Activated naive CD4-positive, alpha-beta T cell treated with anti-CD3 and anti-CD28 coated beads, Interleukin-2, amount 50 U/mL, for 24 hours (primary cell): Measurements from ENCODE around the gene RNFT1.
"Not testable (repeated sequence)": the region's sequence is repeated elsewhere in the genome, so short reads cannot be mapped to it uniquely, and the experiment has no call there.

Experiments used
- H3K27ac Mint-ChIP-seq: one replicate; pipeline ENCODE4 v1.8.0; 2021; ENCODE audit warnings: mild to moderate bottlenecking, mixed read lengths
- H3K27me3 Mint-ChIP-seq: one replicate; pipeline ENCODE4 v1.8.0; 2021; ENCODE audit warnings: mixed read lengths
- H3K36me3 Mint-ChIP-seq: one replicate; pipeline ENCODE4 v1.8.0; 2021; ENCODE audit warnings: mixed read lengths
- H3K4me1 Mint-ChIP-seq: one replicate; pipeline ENCODE4 v1.8.0; 2021; ENCODE audit warnings: mixed read lengths
- H3K4me3 Mint-ChIP-seq: one replicate; pipeline ENCODE4 v1.8.0; 2021; ENCODE audit warnings: mild to moderate bottlenecking, mixed read lengths
- H3K9me3 Mint-ChIP-seq: one replicate; pipeline ENCODE4 v1.8.0; 2021; ENCODE audit warnings: mixed read lengths

Gene RNFT1, protein sequence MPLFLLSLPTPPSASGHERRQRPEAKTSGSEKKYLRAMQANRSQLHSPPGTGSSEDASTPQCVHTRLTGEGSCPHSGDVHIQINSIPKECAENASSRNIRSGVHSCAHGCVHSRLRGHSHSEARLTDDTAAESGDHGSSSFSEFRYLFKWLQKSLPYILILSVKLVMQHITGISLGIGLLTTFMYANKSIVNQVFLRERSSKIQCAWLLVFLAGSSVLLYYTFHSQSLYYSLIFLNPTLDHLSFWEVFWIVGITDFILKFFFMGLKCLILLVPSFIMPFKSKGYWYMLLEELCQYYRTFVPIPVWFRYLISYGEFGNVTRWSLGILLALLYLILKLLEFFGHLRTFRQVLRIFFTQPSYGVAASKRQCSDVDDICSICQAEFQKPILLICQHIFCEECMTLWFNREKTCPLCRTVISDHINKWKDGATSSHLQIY

DNA sequence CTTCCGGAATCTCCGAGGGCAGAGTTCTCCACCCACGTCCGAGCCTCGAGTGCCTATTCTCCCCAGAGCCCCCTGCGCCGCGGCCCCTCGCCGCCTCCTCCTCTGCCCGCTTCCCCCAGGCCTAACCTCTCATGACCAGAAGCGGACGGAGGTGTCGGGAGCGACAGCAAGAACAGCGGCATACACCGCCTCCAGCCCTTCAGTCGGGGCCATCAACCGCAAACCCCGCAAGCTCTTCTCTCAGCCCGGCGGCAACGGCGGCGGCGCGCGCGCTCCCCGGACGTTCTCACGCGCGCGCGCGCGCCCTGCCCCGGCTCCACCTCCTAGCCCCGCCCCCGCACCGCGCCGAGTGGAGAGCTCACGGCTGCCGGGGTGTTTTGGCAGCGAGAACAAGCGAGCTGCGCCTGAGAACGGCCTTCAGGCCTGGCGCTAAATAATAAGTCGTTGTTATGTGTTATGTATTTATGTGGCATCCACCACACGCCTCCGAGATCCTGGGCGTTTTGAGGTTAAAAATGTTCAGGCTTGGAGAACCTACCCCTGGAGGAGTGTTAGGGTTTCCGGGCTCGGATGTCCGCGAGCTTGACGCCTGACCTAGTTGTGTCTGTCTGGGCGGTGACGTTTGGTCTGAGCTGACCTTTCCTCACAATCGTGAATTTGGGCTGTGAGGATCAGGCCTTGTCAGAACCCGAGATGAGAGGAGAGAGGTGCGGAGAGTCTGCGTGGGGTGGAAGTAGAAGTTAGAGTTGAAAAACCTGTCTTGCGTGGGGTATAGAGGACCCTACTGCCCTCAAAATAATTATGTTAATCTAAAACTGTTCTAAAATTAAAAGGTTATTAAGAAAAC lies at the start of gene RNFT1:
RNFT1 (minus strand) TSS at position 259 of the 847 bp plus-strand sequence; CDS start at position 182, 77 bp downstream.
- Mint-ChIP-seq H3K4me1 (peaks cover 27% of the 10 kb centered on the region), H3K36me3 (peaks cover 4% of the 10 kb centered on the region), H3K4me3 (peak within 1 kb of the TSS; percentile 97), H3K27me3 (no peaks in the 10 kb centered on the region), H3K27ac (peak within 1 kb of the TSS; percentile 99), H3K9me3 (no peaks in the 10 kb centered on the region)

DNA sequence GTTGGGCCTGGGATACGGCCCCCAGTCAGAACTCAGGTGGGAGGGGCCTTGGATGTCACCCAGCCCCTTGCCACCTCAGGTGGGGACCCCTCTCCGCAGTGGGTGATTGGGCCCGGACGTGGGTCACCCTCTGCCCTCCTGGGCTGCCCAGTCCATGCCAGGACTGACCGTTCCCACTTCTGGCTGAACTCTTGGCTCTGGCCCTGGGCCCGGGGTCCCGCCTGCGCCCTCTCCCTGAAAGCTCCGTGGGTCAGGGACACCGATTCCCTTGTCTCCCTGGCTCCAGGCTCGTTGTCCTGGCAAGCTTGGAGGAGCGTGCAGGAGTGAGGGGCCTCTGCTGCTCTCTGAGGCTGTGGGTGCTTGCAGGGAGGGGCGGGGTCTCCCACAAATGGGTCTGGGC lies 44.8 kb upstream of the RNFT1 start:
- H3K4me1 Mint-ChIP-seq, H3K4me3 Mint-ChIP-seq, H3K9me3 Mint-ChIP-seq, H3K27ac Mint-ChIP-seq, H3K27me3 Mint-ChIP-seq, H3K36me3 Mint-ChIP-seq: not testable (repeated sequence)

DNA sequence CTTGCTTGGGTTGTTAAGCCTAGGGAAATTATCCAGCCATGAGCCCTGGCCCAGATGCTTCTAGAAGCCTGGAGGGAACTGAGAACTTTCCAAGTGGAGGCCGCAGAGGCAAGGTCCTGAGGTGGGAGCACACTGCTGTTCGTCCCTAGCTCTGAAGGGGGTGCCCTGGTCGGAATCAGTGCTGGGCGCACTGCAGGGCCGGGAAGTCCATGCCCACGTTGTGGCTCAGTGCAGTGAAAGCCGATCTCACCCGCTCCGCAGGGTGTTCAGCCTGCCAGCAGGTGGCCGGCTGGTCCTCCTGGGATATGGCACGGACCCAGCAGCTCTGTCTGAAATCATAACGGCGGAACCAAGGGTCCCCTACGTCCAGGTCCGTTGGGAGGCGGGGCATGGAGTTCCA lies 43.8 kb upstream of the RNFT1 start:
- H3K9me3 Mint-ChIP-seq, H3K27me3 Mint-ChIP-seq, H3K36me3 Mint-ChIP-seq, H3K4me3 Mint-ChIP-seq, H3K27ac Mint-ChIP-seq, H3K4me1 Mint-ChIP-seq: not testable (repeated sequence)

DNA sequence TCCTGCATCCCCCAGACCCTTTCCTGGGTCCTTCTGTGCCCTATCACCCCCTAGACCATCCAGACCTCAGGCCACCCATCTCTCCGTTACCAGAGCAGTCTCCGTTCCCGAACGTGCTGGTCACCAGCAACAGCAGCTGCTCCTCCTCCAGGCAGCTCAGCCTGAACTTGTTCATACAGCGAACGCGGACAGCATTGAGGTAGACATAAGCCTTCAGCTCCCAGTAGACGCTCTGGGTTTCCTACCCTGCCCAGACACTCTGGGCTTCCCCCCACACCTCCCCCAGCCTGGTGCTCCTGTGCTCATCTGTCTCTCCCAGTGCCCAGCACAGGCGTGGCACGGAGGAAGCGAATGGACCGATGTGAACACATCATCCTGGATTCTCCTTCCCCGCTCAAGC lies 41.6 kb upstream of the RNFT1 start:
- H3K9me3 Mint-ChIP-seq, result no peaks in the 10 kb centered on the region
- no peaks in the 10 kb centered on the region for H3K27me3 Mint-ChIP-seq
- no peak overlapping the region for H3K4me3 Mint-ChIP-seq
- no peak overlapping the region for H3K27ac Mint-ChIP-seq
- H3K4me1 Mint-ChIP-seq, result no peaks in the 10 kb centered on the region
- no peaks in the 10 kb centered on the region for H3K36me3 Mint-ChIP-seq

DNA sequence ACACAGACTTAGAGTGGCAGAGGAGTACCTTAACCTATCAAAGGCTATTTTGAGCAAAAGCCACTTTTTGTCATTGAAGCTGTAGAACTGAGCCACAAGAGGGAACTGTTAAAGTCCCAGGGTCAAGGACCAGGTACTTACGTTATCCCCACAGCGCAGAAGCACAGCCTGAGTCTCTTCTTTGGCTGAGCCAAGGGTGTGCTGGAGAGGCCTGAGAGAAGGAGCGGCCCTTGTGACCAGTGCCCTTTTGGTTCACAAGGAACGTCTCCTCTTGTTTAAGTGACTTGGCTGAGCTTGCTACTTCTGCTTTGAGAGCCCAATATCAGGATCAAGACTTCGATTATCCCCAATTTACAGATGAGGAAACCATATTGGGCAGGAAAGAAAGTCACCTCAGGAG lies 40.0 kb upstream of the RNFT1 start:
- not testable (repeated sequence) for H3K4me1 Mint-ChIP-seq, H3K27ac Mint-ChIP-seq, H3K36me3 Mint-ChIP-seq, H3K27me3 Mint-ChIP-seq, H3K9me3 Mint-ChIP-seq, H3K4me3 Mint-ChIP-seq

DNA sequence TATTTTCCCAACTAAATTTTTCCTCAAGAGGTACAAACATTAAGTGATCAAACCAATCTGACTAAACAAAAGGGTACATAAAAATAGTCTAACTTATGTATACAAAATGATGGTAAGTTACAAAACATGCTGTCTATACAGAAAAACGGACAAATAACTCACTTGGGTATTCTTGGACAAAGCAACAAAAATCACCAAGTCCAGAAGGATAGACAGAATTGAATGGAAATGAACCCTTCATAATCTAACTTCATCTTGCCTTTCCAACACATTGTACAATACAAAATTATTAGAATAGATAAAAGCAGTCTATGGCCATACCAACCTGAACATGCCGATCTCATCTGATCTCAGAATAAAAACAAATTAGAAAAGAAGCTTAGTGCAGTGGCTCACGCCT lies 37.9 kb upstream of the RNFT1 start:
- H3K36me3 Mint-ChIP-seq, H3K27ac Mint-ChIP-seq, H3K4me1 Mint-ChIP-seq, H3K9me3 Mint-ChIP-seq, H3K4me3 Mint-ChIP-seq, H3K27me3 Mint-ChIP-seq: not testable (repeated sequence)

DNA sequence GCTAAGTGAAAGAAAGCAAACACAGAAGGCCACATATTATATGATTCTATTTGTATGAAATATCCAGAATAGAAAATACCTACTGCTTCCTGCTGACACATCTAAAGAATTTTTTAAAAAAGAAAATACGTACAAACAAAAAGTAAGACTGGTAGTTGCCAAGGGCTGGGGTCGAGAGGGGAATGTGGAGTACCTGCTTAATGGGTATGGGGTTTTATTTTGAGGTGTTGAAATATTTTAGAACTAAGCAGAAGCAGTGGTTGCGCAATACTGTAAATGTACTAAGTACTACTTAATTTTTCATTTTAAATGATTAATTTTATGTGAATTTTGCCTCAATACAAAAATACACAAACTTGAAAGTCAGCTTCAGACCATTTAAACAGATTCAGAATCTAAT lies 32.1 kb upstream of the RNFT1 start:
- not testable (repeated sequence) for H3K27me3 Mint-ChIP-seq, H3K36me3 Mint-ChIP-seq, H3K4me3 Mint-ChIP-seq, H3K9me3 Mint-ChIP-seq, H3K27ac Mint-ChIP-seq, H3K4me1 Mint-ChIP-seq

DNA sequence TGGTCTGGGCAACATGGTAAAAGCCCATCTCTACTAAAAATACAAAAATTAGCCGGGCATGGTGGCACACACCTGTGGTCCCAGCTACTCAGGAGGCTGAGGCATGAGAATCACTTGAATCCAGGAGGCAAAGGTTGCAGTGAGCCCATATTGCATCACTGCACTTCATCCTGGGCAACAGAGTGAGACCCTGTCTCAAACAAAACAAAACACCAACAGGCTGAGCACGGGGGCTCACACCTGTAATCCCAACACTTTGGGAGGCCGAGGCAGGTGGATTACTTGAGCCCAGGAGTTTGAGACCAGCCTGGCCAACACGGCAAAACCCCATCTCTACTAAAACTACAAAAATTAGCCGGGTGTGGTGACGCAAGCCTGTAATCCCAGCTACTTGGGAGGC lies 10.6 kb upstream of the RNFT1 start:
- H3K9me3 Mint-ChIP-seq, H3K4me3 Mint-ChIP-seq, H3K27me3 Mint-ChIP-seq, H3K36me3 Mint-ChIP-seq, H3K27ac Mint-ChIP-seq, H3K4me1 Mint-ChIP-seq: not testable (repeated sequence)

DNA sequence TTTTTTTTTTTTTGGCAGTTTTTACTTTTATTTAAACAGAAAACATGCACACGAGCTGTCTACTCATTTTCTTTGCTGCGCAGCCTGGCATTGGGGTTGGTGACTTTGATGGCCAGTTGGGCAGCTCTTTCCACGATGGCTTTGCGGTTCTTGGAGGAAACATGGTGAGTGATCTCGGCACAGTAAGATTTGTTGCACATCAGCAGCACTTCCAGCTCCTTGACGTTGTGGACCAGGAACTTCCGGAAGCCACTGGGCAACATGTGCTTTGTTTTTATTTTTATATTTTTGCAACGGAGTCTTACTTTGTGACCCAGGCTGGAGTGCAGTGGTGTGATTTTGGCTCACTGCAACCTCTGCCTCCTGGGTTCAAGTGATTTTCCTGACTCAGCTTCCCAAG lies 8.9 kb upstream of the RNFT1 start:
- not testable (repeated sequence) for H3K4me3 Mint-ChIP-seq, H3K36me3 Mint-ChIP-seq, H3K4me1 Mint-ChIP-seq, H3K27me3 Mint-ChIP-seq, H3K9me3 Mint-ChIP-seq
- peak overlapping the region; percentile 19 for H3K27ac Mint-ChIP-seq

DNA sequence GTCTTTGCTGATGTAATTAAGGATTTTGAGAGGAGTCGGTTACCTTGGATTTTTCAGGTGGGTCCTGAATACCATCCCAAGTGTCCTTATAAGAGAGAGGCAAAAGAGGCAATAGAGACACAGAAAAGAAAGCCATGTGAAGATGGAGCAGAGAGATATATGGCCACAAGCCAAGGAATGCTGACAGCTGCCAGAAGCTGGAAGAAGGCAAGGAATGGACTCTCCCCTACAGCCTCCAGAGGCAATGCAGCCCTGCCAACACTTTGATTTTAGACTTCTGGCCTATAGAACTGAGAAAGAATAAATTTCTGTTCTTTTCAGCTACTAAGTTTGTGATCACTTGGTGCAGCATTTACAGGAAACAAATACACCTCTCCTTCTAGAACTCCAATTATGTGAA lies 8.2 kb upstream of the RNFT1 start:
- Mint-ChIP-seq H3K9me3 (no peaks in the 10 kb centered on the region), H3K27ac (no peak overlapping the region), H3K4me3 (no peak overlapping the region), H3K4me1 (no peaks in the 10 kb centered on the region), H3K27me3 (no peaks in the 10 kb centered on the region), H3K36me3 (no peaks in the 10 kb centered on the region)

DNA sequence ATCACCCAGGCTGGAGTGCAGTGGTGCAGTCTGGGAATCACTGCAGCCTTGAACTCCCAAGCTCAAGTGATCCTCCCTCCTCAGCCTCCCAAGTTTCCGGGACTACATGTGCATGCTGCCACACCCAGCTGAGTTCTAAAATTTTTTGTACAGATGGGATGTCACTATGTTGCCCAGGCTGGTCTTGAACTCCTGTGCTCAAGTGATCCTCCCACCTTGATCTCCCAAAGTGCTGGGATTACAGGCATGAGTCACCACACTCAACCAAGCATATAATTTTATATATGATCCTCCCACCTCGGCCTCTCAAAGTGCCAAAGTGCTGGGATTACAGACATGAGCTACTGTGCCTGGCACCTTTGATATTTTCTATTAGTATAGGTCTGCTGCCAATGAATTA lies 7.2 kb upstream of the RNFT1 start:
- H3K27ac Mint-ChIP-seq, H3K27me3 Mint-ChIP-seq, H3K9me3 Mint-ChIP-seq, H3K4me1 Mint-ChIP-seq, H3K36me3 Mint-ChIP-seq, H3K4me3 Mint-ChIP-seq: not testable (repeated sequence)

DNA sequence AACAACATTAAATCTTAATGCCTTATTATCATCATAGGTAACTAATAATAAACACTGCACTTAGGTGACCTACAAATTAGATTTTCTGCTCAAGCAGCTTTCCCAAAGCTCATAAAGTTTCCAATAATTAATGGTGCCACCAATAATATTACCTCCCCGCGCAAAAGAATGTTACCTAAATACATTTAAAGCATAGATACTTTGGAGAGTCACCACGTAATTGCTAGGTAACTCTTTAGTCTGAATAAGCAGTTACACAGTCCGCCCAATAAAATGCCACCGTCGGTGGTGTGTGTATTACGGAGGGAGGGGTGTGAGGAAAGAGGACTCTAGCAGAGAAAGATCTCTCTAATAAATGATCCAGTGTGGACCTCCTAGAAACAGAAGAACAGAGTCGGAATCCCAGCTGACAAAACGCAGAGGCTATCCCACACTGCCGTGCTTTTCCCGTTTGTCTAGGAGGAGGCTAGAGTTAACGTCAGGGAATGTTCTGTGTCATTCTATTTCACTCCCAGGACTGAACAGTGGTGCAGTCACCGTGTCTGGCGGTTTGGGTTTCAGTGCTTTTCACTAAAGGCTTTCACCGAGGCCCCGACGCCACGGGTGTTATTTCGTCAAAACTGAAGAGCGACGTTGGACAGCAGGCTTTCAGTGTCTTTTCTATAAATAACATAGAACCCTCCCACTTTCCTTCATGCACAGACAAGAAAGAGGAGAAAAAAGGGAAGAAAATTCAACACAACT lies 630 bp downstream of the RNFT1 start:
- H3K9me3 Mint-ChIP-seq, result no peaks in the 10 kb centered on the region
- peak overlapping the region; percentile 97 for H3K4me3 Mint-ChIP-seq
- H3K27me3 Mint-ChIP-seq, result no peaks in the 10 kb centered on the region
- peak overlapping the region; percentile 99 for H3K27ac Mint-ChIP-seq
- peaks cover 32% of the 10 kb centered on the region for H3K4me1 Mint-ChIP-seq
- peaks cover 7% of the 10 kb centered on the region for H3K36me3 Mint-ChIP-seq

DNA sequence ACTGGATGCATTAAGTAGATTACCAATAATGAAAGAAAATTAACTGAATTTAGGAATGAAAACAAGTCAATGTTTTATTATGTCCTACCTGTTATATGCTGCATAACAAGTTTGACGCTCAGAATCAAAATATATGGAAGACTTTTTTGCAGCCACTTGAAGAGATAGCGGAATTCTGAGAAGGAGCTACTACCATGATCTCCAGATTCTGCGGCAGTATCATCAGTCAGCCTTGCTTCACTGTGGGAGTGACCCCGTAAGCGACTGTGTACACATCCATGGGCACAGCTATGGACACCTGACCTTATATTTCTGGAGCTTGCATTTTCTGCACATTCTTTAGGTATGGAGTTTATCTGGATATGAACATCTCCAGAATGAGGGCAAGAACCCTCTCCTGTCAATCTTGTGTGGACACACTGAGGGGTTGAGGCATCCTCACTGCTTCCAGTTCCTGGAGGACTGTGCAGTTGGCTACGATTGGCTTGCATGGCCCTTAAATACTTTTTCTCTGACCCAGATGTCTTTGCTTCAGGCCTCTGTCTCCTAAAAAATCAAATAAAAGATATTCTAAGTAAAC lies 1.7 kb downstream of the RNFT1 start:
- H3K9me3 Mint-ChIP-seq, result no peaks in the 10 kb centered on the region
- H3K4me1 Mint-ChIP-seq, result peaks cover 36% of the 10 kb centered on the region
- H3K36me3 Mint-ChIP-seq, result peaks cover 9% of the 10 kb centered on the region
- no peaks in the 10 kb centered on the region for H3K27me3 Mint-ChIP-seq
- H3K27ac Mint-ChIP-seq, result no peak overlapping the region
- peak overlapping the region; percentile 97 for H3K4me3 Mint-ChIP-seq

DNA sequence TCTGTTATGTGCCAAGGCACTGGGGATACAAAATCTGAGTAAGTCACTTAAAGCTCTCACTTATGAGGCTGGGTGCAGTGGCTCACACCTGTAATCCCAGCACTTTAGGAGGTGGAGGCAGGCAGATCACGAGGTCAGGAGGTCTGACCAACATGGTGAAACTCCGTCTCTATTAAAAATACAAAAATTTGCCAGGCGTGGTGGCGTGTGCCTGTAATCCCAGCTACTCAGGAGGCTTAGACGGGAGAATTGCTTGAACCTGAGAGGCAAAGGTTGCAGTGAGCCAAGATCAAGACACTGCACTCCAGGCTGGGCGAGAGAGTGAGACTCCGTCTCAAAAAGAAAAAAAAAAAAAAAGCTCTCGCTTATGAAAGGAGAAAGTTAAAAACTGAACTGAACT lies 5.0 kb downstream of the RNFT1 start:
- H3K4me3 Mint-ChIP-seq, H3K27ac Mint-ChIP-seq, H3K9me3 Mint-ChIP-seq, H3K27me3 Mint-ChIP-seq: not testable (repeated sequence)
- Mint-ChIP-seq H3K36me3 (peaks cover 11% of the 10 kb centered on the region), H3K4me1 (peaks cover 35% of the 10 kb centered on the region)

DNA sequence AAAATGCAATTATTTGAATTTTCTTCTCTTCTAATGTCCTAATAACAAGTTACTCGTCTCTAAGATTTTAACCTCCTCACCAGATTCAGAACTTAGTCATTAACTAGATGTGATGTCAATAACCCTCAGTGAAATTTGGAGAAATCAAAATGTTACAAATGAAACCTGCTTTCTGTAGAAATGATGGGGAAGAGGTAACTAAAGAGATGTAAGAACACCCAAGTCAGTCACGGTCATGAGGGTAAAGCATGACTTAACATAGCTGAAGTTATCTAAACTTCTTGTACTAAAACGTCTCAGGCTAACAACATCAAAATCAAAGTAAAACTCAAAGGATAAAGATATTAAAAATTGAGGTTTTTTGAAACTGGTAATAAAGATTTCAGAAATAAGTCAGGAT lies 9.7 kb downstream of the RNFT1 start:
- H3K4me1 Mint-ChIP-seq, result peaks cover 28% of the 10 kb centered on the region
- H3K9me3 Mint-ChIP-seq, result no peaks in the 10 kb centered on the region
- no peak overlapping the region for H3K4me3 Mint-ChIP-seq
- H3K36me3 Mint-ChIP-seq, result peaks cover 14% of the 10 kb centered on the region
- peak overlapping the region; percentile 17 for H3K27ac Mint-ChIP-seq
- no peaks in the 10 kb centered on the region for H3K27me3 Mint-ChIP-seq

DNA sequence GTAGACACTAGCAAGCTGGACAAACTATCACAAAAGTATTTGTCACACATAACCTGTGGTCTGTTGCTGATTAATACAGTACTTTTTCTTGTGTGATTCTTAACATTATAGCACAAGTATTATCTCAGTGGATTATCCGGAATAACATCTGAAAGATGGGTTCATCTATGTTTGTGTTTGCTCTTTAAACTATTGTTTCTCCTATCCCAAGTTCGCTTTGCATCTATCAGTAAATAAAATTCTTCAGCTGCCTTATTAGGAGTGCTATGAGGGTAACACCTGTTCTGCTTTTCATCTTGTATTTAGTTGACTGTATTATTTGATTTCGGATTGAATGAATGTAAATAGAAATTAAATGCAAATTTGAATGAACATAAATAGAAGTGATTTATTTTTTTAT lies 14.5 kb downstream of the RNFT1 start:
- Mint-ChIP-seq H3K9me3 (no peaks in the 10 kb centered on the region), H3K36me3 (peaks cover 17% of the 10 kb centered on the region), H3K27me3 (no peaks in the 10 kb centered on the region), H3K4me3 (no peak overlapping the region), H3K27ac (peak overlapping the region; percentile 46), H3K4me1 (peaks cover 33% of the 10 kb centered on the region)
